ENCODE data around the gene MRPS7. TPM values are rescaled to one million over a fixed set of nuclear protein-coding genes. Genes with fewer than 3 reads are reported as not detected.

MRPS7 gene
- total and polyA plus RNA-seq, 2 donors (not counting 1 experiment from before 2014, with no cell fraction given), result 44.2 to 51.5 TPM

GRCh38 chr17:75228847-75229246 is 32.8 kb upstream of the MRPS7 start:
- Histone ChIP-seq H3K4me1 (ENCODE audit: control insufficient read depth, extremely low read depth, insufficient read depth, low read length) (no peaks in the 10 kb centered on the region), H3K27me3 (ENCODE audit: control insufficient read depth, insufficient read depth, low read length) (no peaks in the 10 kb centered on the region), H3K9me3 (ENCODE audit: control insufficient read depth, insufficient read depth, low read depth, low read length) (no peaks in the 10 kb centered on the region), H3K27ac (ENCODE audit: insufficient read depth, low read length) (no peak overlapping the region), H3K4me2 (ENCODE audit: extremely low read depth, insufficient read depth, low read length) (no peak overlapping the region), H2AFZ (ENCODE audit: low read length) (no peak overlapping the region), H3K9ac (ENCODE audit: insufficient read depth, low read length) (no peak overlapping the region), H3K36me3 (ENCODE audit: control insufficient read depth, insufficient read depth, low read length) (peaks cover 34% of the 10 kb centered on the region), H4K20me1 (ENCODE audit: control insufficient read depth, extremely low read depth, insufficient read depth, low read length) (no peaks in the 10 kb centered on the region), H3K79me2 (ENCODE audit: control insufficient read depth, insufficient read depth, low read length) (no peaks in the 10 kb centered on the region), H3K4me3 (replicated peaks in 1 of 4; ENCODE audit: control extremely low read depth in 1 of 4, insufficient read depth in 1 of 4, low read depth in 3 of 4, low read length in 4 of 4) (no peak overlapping the region)
- no peak for DNase-seq (ENCODE audit: low read depth in 2 of 2)
- TF ChIP-seq CTCF (conservative IDR thresholded peaks at IDR 0.05 in 1 of 2, IDR thresholded peaks at IDR 0.05 in 1 of 2; ENCODE audit: low read depth in 1 of 2, low read length in 2 of 2), result no peak
- TF ChIP-seq EZH2 (IDR thresholded peaks at IDR 0.05; ENCODE audit: low read length, missing control alignments), result no peak

GRCh38 chr17:75231071-75231470 is 30.6 kb upstream of the MRPS7 start:
- no peak for DNase-seq (ENCODE audit: low read depth in 2 of 2)
- TF ChIP-seq EZH2 (IDR thresholded peaks at IDR 0.05; ENCODE audit: low read length, missing control alignments), result no peak
- TF ChIP-seq CTCF (conservative IDR thresholded peaks at IDR 0.05 in 1 of 2, IDR thresholded peaks at IDR 0.05 in 1 of 2; ENCODE audit: low read depth in 1 of 2, low read length in 2 of 2), result no peak
- H3K27ac ChIP-seq (ENCODE audit: insufficient read depth, low read length), result no peak overlapping the region
- no peak overlapping the region for H2AFZ ChIP-seq (ENCODE audit: low read length)
- H3K36me3 ChIP-seq (ENCODE audit: control insufficient read depth, insufficient read depth, low read length), result peaks cover 33% of the 10 kb centered on the region
- H3K27me3 ChIP-seq (ENCODE audit: control insufficient read depth, insufficient read depth, low read length), result no peaks in the 10 kb centered on the region
- H3K4me1 ChIP-seq (ENCODE audit: control insufficient read depth, extremely low read depth, insufficient read depth, low read length), result no peaks in the 10 kb centered on the region
- H3K4me3 ChIP-seq (replicated peaks in 1 of 4; ENCODE audit: control extremely low read depth in 1 of 4, insufficient read depth in 1 of 4, low read depth in 3 of 4, low read length in 4 of 4), result no peak overlapping the region
- H3K9me3 ChIP-seq (ENCODE audit: control insufficient read depth, insufficient read depth, low read depth, low read length), result no peaks in the 10 kb centered on the region
- no peaks in the 10 kb centered on the region for H3K79me2 ChIP-seq (ENCODE audit: control insufficient read depth, insufficient read depth, low read length)
- H3K4me2 ChIP-seq (ENCODE audit: extremely low read depth, insufficient read depth, low read length), result no peak overlapping the region
- H3K9ac ChIP-seq (ENCODE audit: insufficient read depth, low read length), result no peak overlapping the region
- H4K20me1 ChIP-seq (ENCODE audit: control insufficient read depth, extremely low read depth, insufficient read depth, low read length), result no peaks in the 10 kb centered on the region

- TF ChIP-seq CTCF (conservative IDR thresholded peaks at IDR 0.05 in 1 of 2, IDR thresholded peaks at IDR 0.05 in 1 of 2; ENCODE audit: low read depth in 1 of 2, low read length in 2 of 2), result no peak
- no peak for TF ChIP-seq EZH2 (IDR thresholded peaks at IDR 0.05; ENCODE audit: low read length, missing control alignments)
- no peak for DNase-seq (ENCODE audit: low read depth in 2 of 2)
- Histone ChIP-seq H3K27ac (ENCODE audit: insufficient read depth, low read length) (no peak overlapping the region), H3K4me2 (ENCODE audit: extremely low read depth, insufficient read depth, low read length) (no peak overlapping the region), H3K36me3 (ENCODE audit: control insufficient read depth, insufficient read depth, low read length) (peaks cover 39% of the 10 kb centered on the region), H3K9me3 (ENCODE audit: control insufficient read depth, insufficient read depth, low read depth, low read length) (no peaks in the 10 kb centered on the region), H3K4me1 (ENCODE audit: control insufficient read depth, extremely low read depth, insufficient read depth, low read length) (no peaks in the 10 kb centered on the region), H3K4me3 (replicated peaks in 1 of 4; ENCODE audit: control extremely low read depth in 1 of 4, insufficient read depth in 1 of 4, low read depth in 3 of 4, low read length in 4 of 4) (no peak overlapping the region), H4K20me1 (ENCODE audit: control insufficient read depth, extremely low read depth, insufficient read depth, low read length) (no peaks in the 10 kb centered on the region), H2AFZ (ENCODE audit: low read length) (no peak overlapping the region), H3K27me3 (ENCODE audit: control insufficient read depth, insufficient read depth, low read length) (no peaks in the 10 kb centered on the region), H3K79me2 (ENCODE audit: control insufficient read depth, insufficient read depth, low read length) (no peaks in the 10 kb centered on the region), H3K9ac (ENCODE audit: insufficient read depth, low read length) (no peak overlapping the region)
Measured at GRCh38 chr17:75231741-75232464, 29.8 kb upstream of the MRPS7 start.

Data from fibroblast of lung (primary cell).